ENCODE measurements around the gene SPDYE3.
"Not testable (repeated sequence)": the region's sequence is repeated elsewhere in the genome, so short reads cannot be mapped to it uniquely, and the experiment has no call there.

- TF ChIP-seq POLR2A (IDR thresholded peaks at IDR 0.05; ENCODE audit: low read depth, low read length) = peak; percentile 20; the same call in 1 of the 2 replicates
- not testable (repeated sequence) for TF ChIP-seq POLR2AphosphoS5 (IDR thresholded peaks at IDR 0.05; ENCODE audit: low read depth, low read length)
Observed at GRCh38 chr7:100344560-100345287, 37.2 kb downstream of the SPDYE3 start.

Measured in GM12892 (cell line).